GM18505 (cell line): ENCODE measurements around the gene PLPP2.

Experiments used
- ATAC-seq: cut with Tn5 transposase; IDR thresholded peaks from one replicate; pipeline ENCODE4 v1.9.1; 2021; ENCODE audit not compliant: unreplicated experiment
- POLR2A ChIP-seq: IDR thresholded peaks from 4 replicates; pipeline ENCODE4 v1.6.1; 2011; ENCODE audit warnings: borderline replicate concordance; ENCODE audit not compliant: insufficient read depth, insufficient read length; ENCODE audit errors: extremely low read depth

Gene PLPP2

DNA sequence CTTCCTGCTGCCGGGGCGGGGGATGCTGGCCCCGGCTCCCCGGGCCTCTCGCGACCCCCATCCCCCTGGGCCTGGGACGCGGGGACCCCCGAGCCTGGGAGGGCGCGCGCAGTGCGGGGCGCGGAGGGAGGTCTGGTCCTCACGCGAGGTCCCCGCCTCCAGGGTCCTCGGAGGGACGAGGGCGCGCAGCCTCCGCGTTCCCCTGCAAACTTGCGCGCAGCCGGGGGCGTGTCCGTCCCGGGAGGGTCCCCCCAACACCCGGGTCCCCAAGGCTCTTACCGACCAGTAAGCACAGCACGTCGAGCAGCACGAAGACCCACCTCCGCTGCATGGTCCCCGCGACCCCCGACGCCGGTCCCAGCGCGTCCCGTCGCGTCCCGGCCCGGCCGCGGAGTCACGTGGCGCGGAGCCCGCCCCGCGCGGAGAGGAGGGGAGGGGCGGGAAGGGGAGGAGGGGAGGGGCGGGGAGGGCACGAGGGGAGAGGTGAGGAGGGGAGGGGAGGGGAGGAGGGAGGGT lies at the start of gene PLPP2:
Gene PLPP2, minus strand, starts transcription at position 398 of the 516 bp plus-strand sequence. Its CDS starts 67 bp downstream, at position 331.
- no peak for ATAC-seq
- no peak for TF ChIP-seq POLR2A

DNA sequence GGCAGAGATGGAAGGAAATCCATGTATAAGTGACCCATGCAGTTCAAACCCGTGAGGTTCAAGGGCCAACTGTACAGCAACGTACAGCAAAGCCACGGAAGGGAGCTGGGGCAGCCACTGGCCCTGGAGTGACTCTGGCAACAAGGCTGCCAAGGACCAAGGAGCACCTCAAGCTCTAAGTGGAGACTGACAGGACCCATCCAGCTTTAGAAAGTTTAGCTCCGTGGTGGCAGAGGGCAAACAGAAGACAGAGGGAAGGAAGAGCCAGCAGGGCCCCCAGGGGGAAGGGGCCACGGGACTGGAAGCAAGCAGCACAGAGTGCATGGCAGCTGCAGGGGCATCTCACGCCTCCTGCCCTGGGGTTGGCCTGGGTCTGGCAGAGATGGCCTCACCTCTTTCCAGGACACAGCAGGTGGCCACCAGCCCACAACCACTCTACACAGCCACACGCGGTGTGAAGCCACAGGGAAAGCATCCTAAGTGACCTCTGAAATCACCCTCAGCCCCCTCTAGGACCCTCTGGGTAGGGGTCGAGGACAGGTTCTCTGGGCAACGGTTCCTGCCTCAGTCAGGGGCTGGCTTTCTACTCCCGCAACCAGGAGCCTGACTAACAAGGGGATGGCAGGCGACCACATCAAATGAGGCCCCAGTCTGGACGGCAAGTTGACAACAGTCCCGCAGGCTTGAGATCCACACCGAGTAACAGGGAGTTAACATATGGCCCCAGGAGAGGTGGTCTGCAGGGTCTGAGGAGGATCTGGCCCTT lies 49.6 kb upstream of the PLPP2 start:
- ATAC-seq, result no peak
- TF ChIP-seq POLR2A, result no peak

GRCh38 chr19:339262-339887 lies 48.2 kb upstream of the PLPP2 start:
- TF ChIP-seq POLR2A, result no peak
- no peak for ATAC-seq

- ATAC-seq, result no peak
- TF ChIP-seq POLR2A, result no peak
These were observed 47.2 kb upstream of the PLPP2 start for GRCh38 chr19:338421-338820.

- ATAC-seq, result no peak
- no peak for TF ChIP-seq POLR2A
These were observed 44.9 kb upstream of the PLPP2 start for GRCh38 chr19:336067-336614.

DNA sequence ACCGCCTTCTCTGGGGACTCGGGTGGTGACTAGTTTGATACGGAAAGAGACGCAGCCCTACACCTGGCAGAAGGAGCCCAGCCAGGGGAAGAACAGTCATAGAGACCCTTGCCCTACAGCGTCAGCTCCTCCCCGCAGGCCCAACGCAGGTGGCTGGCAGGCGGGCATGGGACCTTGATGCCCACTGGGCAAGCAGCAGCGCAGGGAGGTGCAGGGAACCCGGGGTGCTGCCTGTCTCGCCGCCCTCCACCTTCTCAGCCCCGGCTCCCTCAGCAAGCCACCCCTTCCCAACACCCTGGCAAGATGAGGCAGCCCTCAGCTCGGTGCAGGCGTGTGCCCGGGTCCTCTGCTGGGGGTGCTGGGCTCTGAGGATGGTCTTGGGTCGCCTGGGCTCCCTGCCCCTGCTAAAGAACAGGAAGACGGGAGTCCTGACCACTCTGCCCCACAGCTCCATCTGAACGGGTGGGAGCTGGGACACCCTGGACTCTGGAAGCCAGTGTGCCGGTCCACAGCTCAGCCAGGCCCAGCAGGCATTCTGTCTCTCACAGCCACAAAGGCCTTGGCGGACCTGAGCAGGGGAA lies 44.4 kb upstream of the PLPP2 start:
- no peak for ATAC-seq
- no peak for TF ChIP-seq POLR2A

- no peak for ATAC-seq
- TF ChIP-seq POLR2A, result no peak
These were observed 43.9 kb upstream of the PLPP2 start for GRCh38 chr19:335072-335471.

GRCh38 chr19:334296-335071 lies 43.3 kb upstream of the PLPP2 start:
- TF ChIP-seq POLR2A, result no peak
- no peak for ATAC-seq

DNA sequence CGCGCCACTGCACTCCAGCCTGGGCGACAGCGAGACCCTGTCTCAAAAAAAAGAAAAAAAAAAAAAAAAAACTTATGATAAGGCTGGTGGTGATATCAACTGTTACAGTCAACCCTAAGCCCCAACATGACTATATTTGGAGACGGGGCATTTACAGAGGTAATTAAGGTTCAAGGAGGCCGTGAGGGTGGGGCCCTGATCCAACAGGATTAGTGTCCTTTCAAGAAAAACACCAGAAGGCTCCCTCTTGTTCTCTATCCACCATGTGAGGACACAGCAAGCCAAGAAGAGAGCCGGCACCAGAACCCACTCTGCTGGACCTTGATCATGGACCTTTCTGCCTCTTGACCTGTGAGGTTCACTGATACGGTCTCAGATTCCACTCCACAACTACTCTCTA lies 39.3 kb upstream of the PLPP2 start:
- no peak for ATAC-seq
- no peak for TF ChIP-seq POLR2A

DNA sequence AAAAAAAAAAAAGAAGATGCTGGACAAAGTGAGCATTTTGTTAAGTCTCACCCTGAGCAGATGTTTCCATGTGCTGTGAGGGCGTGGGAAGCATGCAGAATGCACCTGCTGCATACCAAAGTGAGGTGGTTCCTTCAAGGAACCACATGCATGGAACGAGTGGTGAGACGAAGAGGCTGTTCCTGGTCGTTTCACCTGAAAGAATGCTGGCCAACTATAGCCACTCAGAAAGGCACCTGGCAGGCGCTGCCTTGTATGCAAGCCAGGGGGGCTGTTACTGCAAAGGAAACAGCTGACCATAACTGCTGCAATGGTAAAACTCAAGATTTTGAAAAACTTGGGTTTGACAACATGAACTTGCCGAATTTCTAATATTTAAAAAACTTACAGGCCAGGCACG lies 38.7 kb upstream of the PLPP2 start:
- ATAC-seq, result no peak
- TF ChIP-seq POLR2A, result no peak

- no peak for ATAC-seq
- TF ChIP-seq POLR2A, result no peak
These were observed 36.9 kb upstream of the PLPP2 start for GRCh38 chr19:328025-328505.

DNA sequence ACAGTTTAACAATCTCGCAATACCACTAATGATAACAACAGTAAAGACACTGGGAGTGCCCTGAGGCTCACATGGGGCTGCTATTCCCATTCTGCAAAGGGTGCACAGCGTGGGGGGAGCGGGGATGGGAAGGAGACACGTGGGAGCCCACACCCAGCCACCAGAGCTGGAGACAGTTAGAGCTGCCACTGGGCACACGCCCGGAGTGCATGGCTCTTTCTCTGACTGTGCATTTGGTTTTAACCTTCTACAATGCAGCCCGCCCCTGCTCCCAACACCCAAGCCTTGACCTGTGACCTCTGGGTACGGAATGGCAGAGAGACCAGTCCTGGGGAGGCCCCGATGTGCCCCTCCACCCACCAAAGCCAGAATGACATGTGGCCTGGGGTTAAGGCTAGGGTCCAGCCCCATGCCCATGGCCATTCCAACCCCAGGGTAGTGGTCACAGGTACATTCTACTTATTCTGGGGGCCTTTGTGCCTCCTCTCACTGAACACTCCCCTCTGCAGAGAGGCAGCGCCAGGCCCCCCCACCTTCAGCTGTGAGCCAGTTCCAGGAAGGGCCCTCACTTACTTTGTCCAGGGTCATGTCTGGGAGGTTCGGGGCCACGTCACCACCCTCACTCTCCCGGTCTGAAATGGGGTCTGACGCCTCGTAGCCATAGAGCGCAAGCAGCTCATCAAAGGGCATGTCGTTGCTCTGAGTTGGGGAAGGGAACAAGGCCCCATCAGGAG lies 36.3 kb upstream of the PLPP2 start:
- ATAC-seq, result no peak
- no peak for TF ChIP-seq POLR2A
